ENCODE data around the gene CAMSAP1. TPM values are rescaled to one million over a fixed set of nuclear protein-coding genes. Genes with fewer than 3 reads are reported as not detected.

The CAMSAP1 gene
- total and polyA plus RNA-seq, 2 donors (not counting 1 experiment from before 2014, with no cell fraction given): 5.0 to 18.8 TPM

DNA sequence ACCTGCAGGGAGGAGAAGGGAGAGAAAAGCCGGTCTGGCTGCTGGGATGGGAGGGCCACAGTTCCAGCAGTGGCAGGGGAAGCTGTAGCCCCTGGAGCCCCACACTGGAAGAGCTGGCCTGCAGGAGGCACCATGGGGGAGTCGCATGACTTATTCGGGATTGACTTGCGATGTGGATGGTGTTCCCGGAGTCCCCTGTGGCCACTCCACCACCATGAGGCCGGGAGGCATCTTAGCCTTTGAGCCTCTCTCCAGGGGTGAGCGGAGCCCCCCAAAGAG is 113.3 kb downstream of the CAMSAP1 start:
- no peaks in the 10 kb centered on the region for H3K4me1 ChIP-seq (ENCODE audit: control insufficient read depth, extremely low read depth, insufficient read depth, low read length)
- no peaks in the 10 kb centered on the region for H3K9me3 ChIP-seq (ENCODE audit: control insufficient read depth, insufficient read depth, low read depth, low read length)
- no peaks in the 10 kb centered on the region for H3K79me2 ChIP-seq (ENCODE audit: control insufficient read depth, insufficient read depth, low read length)
- no peak overlapping the region for H3K9ac ChIP-seq (ENCODE audit: insufficient read depth, low read length)
- H2AFZ ChIP-seq (ENCODE audit: low read length): no peak overlapping the region
- H3K4me2 ChIP-seq (ENCODE audit: extremely low read depth, insufficient read depth, low read length): no peak overlapping the region
- no peaks in the 10 kb centered on the region for H3K27me3 ChIP-seq (ENCODE audit: control insufficient read depth, insufficient read depth, low read length)
- no peak for DNase-seq (ENCODE audit: low read depth in 2 of 2)
- TF ChIP-seq EZH2 (IDR thresholded peaks at IDR 0.05; ENCODE audit: low read length, missing control alignments): no peak
- TF ChIP-seq, protein P1, sequence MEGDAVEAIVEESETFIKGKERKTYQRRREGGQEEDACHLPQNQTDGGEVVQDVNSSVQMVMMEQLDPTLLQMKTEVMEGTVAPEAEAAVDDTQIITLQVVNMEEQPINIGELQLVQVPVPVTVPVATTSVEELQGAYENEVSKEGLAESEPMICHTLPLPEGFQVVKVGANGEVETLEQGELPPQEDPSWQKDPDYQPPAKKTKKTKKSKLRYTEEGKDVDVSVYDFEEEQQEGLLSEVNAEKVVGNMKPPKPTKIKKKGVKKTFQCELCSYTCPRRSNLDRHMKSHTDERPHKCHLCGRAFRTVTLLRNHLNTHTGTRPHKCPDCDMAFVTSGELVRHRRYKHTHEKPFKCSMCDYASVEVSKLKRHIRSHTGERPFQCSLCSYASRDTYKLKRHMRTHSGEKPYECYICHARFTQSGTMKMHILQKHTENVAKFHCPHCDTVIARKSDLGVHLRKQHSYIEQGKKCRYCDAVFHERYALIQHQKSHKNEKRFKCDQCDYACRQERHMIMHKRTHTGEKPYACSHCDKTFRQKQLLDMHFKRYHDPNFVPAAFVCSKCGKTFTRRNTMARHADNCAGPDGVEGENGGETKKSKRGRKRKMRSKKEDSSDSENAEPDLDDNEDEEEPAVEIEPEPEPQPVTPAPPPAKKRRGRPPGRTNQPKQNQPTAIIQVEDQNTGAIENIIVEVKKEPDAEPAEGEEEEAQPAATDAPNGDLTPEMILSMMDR (conservative IDR thresholded peaks at IDR 0.05 in 1 of 2, IDR thresholded peaks at IDR 0.05 in 1 of 2; ENCODE audit: low read depth in 1 of 2, low read length in 2 of 2): no peak
- no peaks in the 10 kb centered on the region for H4K20me1 ChIP-seq (ENCODE audit: control insufficient read depth, extremely low read depth, insufficient read depth, low read length)
- no peak overlapping the region for H3K27ac ChIP-seq (ENCODE audit: insufficient read depth, low read length)
- H3K4me3 ChIP-seq (replicated peaks in 1 of 4; ENCODE audit: control extremely low read depth in 1 of 4, insufficient read depth in 1 of 4, low read depth in 3 of 4, low read length in 4 of 4): no peak overlapping the region
- no peaks in the 10 kb centered on the region for H3K36me3 ChIP-seq (ENCODE audit: control insufficient read depth, insufficient read depth, low read length)

DNA sequence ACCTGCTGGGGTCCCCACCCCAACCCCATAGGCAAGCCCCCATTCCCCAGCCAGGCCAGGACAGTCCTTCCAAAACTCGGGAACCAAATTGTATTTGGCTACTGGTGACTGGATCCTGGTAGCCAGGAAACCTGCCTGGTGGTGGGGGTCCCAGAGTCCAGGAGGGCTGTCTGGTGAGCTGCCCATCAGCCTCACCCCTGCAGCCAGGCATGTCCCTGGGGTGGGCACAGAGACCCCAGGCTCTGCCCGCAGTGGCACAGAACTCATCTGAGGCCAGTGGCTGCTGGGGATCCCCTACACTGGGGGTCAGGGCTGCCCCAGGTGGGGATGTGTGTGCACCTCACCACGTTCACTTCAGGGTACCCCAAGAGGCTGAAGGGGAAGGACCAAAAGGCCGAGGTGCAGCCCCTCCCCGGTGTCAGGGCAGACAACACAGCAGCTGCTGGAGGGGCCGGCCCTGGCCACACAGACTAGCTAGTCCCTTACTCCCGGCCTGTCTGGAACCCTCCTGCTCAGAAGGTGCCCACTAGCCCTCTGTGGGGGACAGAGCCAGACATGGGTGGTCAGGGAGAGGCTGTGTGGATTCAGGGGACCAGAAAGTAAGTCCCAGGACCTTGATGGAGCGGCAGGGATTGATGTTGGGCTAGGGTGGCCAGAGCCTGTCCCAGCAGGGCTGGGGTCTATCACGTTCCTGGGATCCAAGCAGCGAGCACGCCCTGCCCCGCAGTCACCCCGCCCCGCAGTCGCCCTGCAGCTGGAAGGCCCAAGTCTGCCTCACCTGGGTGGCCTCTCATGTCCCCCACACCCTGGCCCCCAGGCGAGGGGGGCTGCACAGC is 113.9 kb downstream of the CAMSAP1 start:
- no peaks in the 10 kb centered on the region for H3K9me3 ChIP-seq (ENCODE audit: control insufficient read depth, insufficient read depth, low read depth, low read length)
- H3K27me3 ChIP-seq (ENCODE audit: control insufficient read depth, insufficient read depth, low read length): no peaks in the 10 kb centered on the region
- no peaks in the 10 kb centered on the region for H4K20me1 ChIP-seq (ENCODE audit: control insufficient read depth, extremely low read depth, insufficient read depth, low read length)
- H3K36me3 ChIP-seq (ENCODE audit: control insufficient read depth, insufficient read depth, low read length): no peaks in the 10 kb centered on the region
- H3K4me3 ChIP-seq (replicated peaks in 1 of 4; ENCODE audit: control extremely low read depth in 1 of 4, insufficient read depth in 1 of 4, low read depth in 3 of 4, low read length in 4 of 4): no peak overlapping the region
- no peak overlapping the region for H3K9ac ChIP-seq (ENCODE audit: insufficient read depth, low read length)
- no peaks in the 10 kb centered on the region for H3K79me2 ChIP-seq (ENCODE audit: control insufficient read depth, insufficient read depth, low read length)
- H3K27ac ChIP-seq (ENCODE audit: insufficient read depth, low read length): no peak overlapping the region
- no peak for TF ChIP-seq EZH2 (IDR thresholded peaks at IDR 0.05; ENCODE audit: low read length, missing control alignments)
- TF ChIP-seq, protein P1 (conservative IDR thresholded peaks at IDR 0.05 in 1 of 2, IDR thresholded peaks at IDR 0.05 in 1 of 2; ENCODE audit: low read depth in 1 of 2, low read length in 2 of 2): no peak
- no peaks in the 10 kb centered on the region for H3K4me1 ChIP-seq (ENCODE audit: control insufficient read depth, extremely low read depth, insufficient read depth, low read length)
- DNase-seq (ENCODE audit: low read depth in 2 of 2): no peak
- H3K4me2 ChIP-seq (ENCODE audit: extremely low read depth, insufficient read depth, low read length): no peak overlapping the region
- no peak overlapping the region for H2AFZ ChIP-seq (ENCODE audit: low read length)

DNA sequence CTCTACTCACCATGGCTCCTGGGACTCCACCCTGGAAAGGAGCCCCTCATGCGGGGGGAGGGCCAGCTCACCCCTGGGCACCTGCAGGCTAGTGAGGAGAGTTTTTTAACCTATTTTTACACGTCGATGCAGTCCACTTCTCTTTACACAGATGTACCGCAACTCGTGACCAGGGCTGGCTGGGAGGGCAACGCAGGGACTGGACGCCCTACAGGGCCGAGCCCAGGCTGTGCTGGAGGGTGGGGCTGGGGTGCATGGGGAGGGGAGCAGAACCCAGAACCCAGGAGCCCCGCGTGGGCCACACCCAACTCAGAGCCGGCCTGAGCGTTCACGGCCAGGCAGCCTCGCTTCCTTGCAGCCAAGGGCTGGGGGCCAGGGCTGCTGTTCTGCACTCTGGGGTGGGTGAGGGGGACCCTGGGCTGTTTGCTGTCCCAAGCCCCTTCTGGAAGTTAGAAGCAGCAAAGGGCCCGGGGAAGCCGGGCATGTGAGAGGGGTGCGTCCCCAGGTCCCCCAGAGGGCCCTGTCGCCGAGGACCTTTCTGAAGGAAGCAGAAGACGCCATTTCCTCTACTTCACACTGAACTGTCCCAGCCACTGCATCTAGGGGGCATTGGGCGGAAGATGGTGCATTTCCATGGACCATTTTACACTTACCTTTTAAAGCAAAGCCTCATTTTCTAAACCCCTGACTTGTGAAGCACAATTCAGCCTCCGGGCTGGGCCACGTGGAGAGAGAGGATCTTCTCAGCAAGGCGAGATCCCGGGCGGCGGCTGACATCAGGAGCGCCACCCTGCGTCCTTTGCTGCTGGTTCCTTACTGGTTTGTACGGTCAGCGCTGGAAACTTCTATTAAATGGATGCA is 114.8 kb downstream of the CAMSAP1 start:
- H3K27me3 ChIP-seq (ENCODE audit: control insufficient read depth, insufficient read depth, low read length): no peaks in the 10 kb centered on the region
- H3K79me2 ChIP-seq (ENCODE audit: control insufficient read depth, insufficient read depth, low read length): no peaks in the 10 kb centered on the region
- no peak for TF ChIP-seq EZH2 (IDR thresholded peaks at IDR 0.05; ENCODE audit: low read length, missing control alignments)
- TF ChIP-seq, protein P1 (conservative IDR thresholded peaks at IDR 0.05 in 1 of 2, IDR thresholded peaks at IDR 0.05 in 1 of 2; ENCODE audit: low read depth in 1 of 2, low read length in 2 of 2): no peak
- H4K20me1 ChIP-seq (ENCODE audit: control insufficient read depth, extremely low read depth, insufficient read depth, low read length): no peaks in the 10 kb centered on the region
- H3K4me2 ChIP-seq (ENCODE audit: extremely low read depth, insufficient read depth, low read length): no peak overlapping the region
- no peaks in the 10 kb centered on the region for H3K36me3 ChIP-seq (ENCODE audit: control insufficient read depth, insufficient read depth, low read length)
- H3K9me3 ChIP-seq (ENCODE audit: control insufficient read depth, insufficient read depth, low read depth, low read length): no peaks in the 10 kb centered on the region
- H3K27ac ChIP-seq (ENCODE audit: insufficient read depth, low read length): no peak overlapping the region
- H3K9ac ChIP-seq (ENCODE audit: insufficient read depth, low read length): no peak overlapping the region
- no peaks in the 10 kb centered on the region for H3K4me1 ChIP-seq (ENCODE audit: control insufficient read depth, extremely low read depth, insufficient read depth, low read length)
- no peak overlapping the region for H2AFZ ChIP-seq (ENCODE audit: low read length)
- DNase-seq (ENCODE audit: low read depth in 2 of 2): no peak
- H3K4me3 ChIP-seq (replicated peaks in 1 of 4; ENCODE audit: control extremely low read depth in 1 of 4, insufficient read depth in 1 of 4, low read depth in 3 of 4, low read length in 4 of 4): no peak overlapping the region
